NCI-H82 treated with DMSO at 0.1 percent for 48 hours (cell line): ENCODE data around the gene IMMT.
A peak's percentile ranks its signal among the peaks of the same experiment; 100 is the strongest.
"Not testable (repeated sequence)": the region's sequence is repeated elsewhere in the genome, so short reads cannot be mapped to it uniquely, and the experiment has no call there.

Source experiments
- DNase-seq: peaks from one replicate; lab custom pipeline; 2025; ENCODE audit not compliant: unreplicated experiment; lab: John Stamatoyannopoulos, UW

IMMT gene

GRCh38 chr2:86195055-86195807, at the start of gene IMMT:
IMMT (minus strand) TSS chr2:86195462; CDS start chr2:86195382, 80 bp downstream.
- peak; percentile 96 for DNase-seq

DNA sequence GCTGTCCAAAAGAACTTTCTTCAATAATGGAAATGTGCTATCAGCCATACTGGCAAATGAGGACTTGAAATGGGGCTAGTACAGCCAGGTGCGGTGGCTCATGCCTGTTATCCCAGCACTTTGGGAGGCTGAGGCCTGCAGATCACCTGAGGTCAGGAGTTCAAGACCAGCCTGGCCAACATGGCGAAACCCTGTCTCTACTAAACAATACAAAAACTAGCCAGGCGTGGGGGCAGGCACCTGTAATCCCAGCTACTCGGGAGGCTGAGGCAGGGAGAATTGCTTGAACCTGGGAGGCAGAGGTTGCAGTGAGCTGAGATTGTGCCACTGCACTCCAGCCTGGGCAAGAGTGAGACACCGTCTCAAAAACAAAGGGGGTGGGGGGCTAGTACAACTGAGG, 49.5 kb upstream of the IMMT start:
- DNase-seq: not testable (repeated sequence)

- no peak for DNase-seq
Observed at GRCh38 chr2:86243950-86244733, 48.9 kb upstream of the IMMT start.

- DNase-seq: no peak
Observed at GRCh38 chr2:86243272-86243671, 48.0 kb upstream of the IMMT start.

- DNase-seq: no peak
Observed at GRCh38 chr2:86241611-86242010, 46.3 kb upstream of the IMMT start.

DNA sequence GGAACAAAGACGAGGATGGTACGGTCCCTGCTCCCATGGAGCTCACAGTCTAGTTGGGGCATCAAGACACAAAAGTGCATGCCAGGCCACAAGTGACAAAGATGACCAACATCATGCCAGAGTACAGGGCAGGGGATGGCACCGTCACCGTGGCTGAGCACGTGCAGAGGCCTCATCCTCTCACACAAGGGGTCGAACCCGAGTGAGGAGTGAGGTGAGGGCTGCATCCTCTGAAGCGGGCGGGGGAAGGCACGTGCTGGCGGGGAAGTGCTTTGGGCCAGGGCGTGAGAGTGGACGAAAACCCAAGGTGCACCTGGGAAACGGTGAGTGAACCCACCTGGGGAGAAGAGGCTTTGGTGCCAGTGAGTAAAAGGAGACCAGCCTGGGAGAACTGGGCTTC, 45.0 kb upstream of the IMMT start:
- no peak for DNase-seq

GRCh38 chr2:86239745-86240144, 44.5 kb upstream of the IMMT start:
- DNase-seq: no peak

DNA sequence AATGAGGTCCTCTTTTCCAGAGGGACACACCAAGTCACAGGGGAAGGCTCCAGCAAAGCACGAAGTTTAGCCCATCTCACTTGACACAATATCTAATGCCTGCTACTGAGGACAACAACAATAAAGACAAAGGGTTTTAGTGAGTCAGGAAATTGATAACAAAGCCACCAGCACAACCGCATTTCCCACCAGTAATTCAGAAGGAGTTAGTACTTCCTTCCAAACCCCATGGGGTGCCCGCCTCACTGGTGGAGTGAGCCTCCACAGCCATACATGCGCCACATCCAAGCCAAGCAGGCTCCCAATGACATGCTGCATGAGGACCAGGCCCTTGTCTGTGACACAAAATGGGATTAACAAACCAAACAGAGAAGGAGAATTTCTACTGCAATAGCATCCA, 44.1 kb upstream of the IMMT start:
- DNase-seq: no peak

DNA sequence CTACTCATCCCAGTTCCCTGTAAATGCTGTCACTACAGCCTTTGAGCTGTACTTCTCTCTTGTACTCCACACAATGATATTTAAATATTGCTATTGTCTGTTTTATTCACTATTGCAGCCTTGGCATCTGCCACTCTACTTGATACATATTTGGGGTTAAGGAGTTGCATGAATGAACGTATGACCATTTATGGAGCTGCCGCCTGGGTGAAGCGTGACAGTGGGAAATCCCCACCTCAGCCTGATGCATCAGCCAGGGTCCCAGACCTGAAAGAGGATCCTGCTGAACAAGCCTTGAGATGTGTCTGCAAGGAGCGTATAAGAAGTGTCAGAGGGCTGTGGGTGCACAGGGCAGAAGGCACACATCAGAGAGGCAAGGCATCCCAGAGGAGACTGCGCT, 43.1 kb upstream of the IMMT start:
- no peak for DNase-seq

- no peak for DNase-seq
Observed at GRCh38 chr2:86237172-86237571, 41.9 kb upstream of the IMMT start.

DNA sequence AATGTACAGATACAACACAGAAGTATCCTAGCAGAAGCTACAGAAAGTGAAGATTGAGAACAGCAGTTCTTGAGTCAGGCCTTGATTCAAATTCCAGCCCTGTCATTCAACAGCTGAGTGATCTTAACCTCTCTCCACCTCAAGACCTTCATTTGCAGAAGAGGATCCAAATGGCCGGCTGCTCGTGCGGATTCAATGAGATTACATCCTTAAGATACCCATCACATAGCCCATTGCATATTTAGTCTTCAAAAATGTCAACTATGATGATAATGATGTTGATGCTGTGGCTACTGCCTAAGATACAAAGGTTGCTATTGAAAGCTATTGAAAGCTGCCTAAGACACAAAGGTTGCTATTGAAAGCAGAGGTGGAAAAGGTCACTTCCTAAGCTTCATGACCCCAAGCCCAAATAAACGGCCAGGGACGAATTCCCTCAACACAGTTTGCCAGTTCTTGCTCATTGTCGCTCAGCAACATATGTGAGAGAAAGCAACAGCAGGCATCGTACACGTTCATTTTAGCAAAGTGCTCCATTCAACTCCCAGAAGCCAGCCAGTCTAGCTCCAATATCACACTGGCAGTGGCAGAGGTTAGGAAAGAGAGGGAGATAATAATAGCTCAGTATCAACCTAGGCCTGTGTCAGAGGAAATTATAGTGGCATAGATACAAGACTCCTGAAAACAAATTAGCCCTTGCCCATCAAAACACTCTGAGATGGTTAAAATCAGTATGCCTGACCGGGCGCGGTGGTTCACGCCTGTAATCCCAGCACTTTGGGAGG, 40.1 kb upstream of the IMMT start:
- no peak for DNase-seq

- DNase-seq: no peak
Observed at GRCh38 chr2:86234563-86235131, 39.4 kb upstream of the IMMT start.

GRCh38 chr2:86233436-86233835, 38.2 kb upstream of the IMMT start:
- no peak for DNase-seq

GRCh38 chr2:86232910-86233309, 37.6 kb upstream of the IMMT start:
- no peak for DNase-seq

- DNase-seq: no peak
Observed at GRCh38 chr2:86232373-86232784, 37.1 kb upstream of the IMMT start.

DNA sequence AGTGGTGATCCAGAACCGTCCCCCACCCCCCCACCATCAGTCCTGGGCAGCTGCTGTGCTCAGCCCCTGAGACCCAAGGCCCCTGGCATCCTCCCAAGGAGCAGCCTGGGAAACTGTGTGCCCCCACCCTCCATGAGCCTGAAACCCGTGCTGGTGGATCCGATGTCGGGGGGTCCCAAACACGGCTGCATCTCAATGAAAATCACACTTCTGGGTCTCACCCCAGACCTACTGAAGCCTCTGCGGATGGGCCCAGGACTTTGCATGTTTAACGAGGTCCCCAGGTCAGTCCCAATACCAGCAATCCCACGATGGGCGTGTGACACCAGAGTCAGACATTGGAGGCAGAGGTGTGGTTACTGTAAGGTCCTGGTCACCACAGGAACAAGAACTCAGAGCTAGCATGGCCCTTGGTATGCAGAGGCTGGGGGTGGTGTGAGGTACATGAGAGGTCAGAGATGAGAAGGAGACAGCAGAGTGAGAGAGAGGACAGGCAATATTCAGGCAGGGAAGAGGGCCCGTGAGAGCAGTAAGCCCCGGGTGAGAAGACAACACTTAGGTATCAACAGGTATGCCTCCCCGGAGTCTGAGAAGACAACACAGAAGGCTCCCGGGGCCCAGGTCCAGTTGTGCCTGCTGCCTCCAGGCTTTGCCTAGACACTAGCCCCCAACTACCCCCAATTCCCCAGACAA, 36.6 kb upstream of the IMMT start:
- DNase-seq: no peak

DNA sequence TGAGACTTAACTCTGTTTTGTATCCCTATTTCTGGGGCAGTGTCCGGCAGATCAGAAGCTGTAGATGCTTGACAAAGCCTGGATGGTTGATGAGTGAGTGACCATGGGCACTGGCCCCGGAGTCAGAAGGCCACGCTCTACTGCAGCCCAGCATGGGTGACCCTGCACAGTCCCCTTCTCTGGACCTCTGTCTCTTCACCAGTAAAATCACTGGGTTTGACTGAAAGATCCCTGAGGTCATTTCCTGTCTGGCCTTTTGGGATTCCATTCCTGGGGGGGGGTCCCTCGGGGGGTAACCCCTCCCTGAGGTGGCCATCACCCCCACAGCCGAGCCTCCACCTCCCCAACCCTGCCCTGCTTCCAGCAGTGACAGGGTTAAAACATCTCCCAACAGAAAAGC, 35.7 kb upstream of the IMMT start:
- DNase-seq: no peak

GRCh38 chr2:86229221-86229620, 34.0 kb upstream of the IMMT start:
- no peak for DNase-seq

DNA sequence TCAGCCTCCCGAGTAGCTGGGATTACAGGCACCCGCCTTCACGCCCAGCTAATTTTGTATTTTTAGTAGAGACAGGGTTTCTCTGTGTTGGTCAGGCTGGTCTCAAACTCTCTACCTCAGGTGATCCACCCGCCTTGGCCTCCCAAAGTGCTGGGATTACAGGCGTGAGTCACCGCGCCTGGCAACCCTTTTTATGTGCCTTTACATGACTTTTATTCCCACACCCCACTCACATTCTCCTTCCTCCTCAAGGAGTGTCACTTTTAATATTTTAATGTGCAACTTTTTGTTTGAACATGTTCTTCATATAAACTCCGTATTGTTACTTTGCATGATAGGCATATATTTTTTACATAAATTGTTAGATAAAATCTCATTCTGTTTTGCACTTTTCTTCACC, 33.3 kb upstream of the IMMT start:
- not testable (repeated sequence) for DNase-seq

- no peak for DNase-seq
Observed at GRCh38 chr2:86227685-86228084, 32.4 kb upstream of the IMMT start.
